Measurements from ENCODE around the gene FGD5.

- TF ChIP-seq, protein P1, sequence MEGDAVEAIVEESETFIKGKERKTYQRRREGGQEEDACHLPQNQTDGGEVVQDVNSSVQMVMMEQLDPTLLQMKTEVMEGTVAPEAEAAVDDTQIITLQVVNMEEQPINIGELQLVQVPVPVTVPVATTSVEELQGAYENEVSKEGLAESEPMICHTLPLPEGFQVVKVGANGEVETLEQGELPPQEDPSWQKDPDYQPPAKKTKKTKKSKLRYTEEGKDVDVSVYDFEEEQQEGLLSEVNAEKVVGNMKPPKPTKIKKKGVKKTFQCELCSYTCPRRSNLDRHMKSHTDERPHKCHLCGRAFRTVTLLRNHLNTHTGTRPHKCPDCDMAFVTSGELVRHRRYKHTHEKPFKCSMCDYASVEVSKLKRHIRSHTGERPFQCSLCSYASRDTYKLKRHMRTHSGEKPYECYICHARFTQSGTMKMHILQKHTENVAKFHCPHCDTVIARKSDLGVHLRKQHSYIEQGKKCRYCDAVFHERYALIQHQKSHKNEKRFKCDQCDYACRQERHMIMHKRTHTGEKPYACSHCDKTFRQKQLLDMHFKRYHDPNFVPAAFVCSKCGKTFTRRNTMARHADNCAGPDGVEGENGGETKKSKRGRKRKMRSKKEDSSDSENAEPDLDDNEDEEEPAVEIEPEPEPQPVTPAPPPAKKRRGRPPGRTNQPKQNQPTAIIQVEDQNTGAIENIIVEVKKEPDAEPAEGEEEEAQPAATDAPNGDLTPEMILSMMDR (IDR thresholded peaks at IDR 0.05): no peak
- TF ChIP-seq POLR2A (IDR thresholded peaks at IDR 0.05): no peak
These were observed 29.0 kb upstream of the FGD5 start for GRCh38 chr3:14789640-14790285.

Measured in uterus (tissue), 2 donors.